Activated naive CD8-positive, alpha-beta T cell (primary cell): Measurements from ENCODE around the gene UPK3B.
"Not testable (repeated sequence)": the region's sequence is repeated elsewhere in the genome, so short reads cannot be mapped to it uniquely, and the experiment has no call there.

ENCODE experiments used
- H3K27ac Mint-ChIP-seq: one replicate; pipeline ENCODE4 v1.8.0; 2021; ENCODE audit warnings: mixed read lengths
- H3K27me3 Mint-ChIP-seq: one replicate; pipeline ENCODE4 v1.8.0; 2021; ENCODE audit warnings: mixed read lengths
- H3K36me3 Mint-ChIP-seq: one replicate; pipeline ENCODE4 v1.8.0; 2021; ENCODE audit warnings: mixed read lengths
- H3K4me1 Mint-ChIP-seq: one replicate; pipeline ENCODE4 v1.8.0; 2021; ENCODE audit warnings: low read depth, mixed read lengths
- H3K4me3 Mint-ChIP-seq: one replicate; pipeline ENCODE4 v1.8.0; 2021; ENCODE audit warnings: mild to moderate bottlenecking, mixed read lengths
- H3K9me3 Mint-ChIP-seq: one replicate; pipeline ENCODE4 v1.8.0; 2021; ENCODE audit warnings: low read depth, mixed read lengths

Gene UPK3B

DNA sequence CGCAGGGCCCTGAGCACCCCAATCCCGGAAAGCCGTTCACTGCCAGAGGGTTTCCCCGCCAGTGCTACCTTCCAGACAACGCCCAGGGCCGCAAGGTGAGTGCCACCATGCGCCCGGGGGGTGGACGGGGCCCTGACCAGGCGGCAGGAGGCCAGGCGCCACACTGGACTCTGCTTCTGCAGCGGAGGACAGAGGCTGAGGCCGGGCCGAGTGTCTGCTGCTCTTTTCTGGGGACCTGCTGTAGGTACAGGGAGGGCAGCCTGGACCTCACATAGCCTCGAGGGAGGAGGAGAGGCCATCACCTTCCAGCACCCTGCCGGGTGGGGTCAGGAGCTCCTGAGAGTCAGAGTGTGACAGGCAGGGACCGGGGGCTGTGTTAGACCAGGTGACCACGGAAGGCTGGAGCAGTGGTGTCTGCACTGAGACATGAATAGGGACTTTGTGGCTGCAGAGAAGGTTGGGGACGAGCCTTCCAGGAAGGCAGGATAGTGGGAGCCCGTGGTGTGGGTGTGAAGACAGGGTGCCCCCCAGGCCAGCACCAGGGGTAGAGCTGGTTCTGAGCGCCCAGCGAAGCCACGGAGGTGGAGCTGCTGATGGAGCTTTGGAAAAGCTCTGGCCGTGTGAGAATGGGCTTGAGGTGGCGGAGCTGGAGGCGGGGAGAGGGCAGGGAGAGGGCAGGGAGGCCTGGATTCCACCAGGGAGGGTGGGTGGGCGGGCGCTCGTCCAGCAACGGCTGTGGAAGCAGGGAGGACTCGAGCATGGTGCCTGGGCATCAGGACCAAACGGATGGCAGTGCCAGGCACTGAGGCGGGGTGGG is 5.8 kb upstream of the UPK3B start:
- H3K4me1 Mint-ChIP-seq, H3K4me3 Mint-ChIP-seq, H3K27me3 Mint-ChIP-seq, H3K9me3 Mint-ChIP-seq, H3K27ac Mint-ChIP-seq, H3K36me3 Mint-ChIP-seq: not testable (repeated sequence)

DNA sequence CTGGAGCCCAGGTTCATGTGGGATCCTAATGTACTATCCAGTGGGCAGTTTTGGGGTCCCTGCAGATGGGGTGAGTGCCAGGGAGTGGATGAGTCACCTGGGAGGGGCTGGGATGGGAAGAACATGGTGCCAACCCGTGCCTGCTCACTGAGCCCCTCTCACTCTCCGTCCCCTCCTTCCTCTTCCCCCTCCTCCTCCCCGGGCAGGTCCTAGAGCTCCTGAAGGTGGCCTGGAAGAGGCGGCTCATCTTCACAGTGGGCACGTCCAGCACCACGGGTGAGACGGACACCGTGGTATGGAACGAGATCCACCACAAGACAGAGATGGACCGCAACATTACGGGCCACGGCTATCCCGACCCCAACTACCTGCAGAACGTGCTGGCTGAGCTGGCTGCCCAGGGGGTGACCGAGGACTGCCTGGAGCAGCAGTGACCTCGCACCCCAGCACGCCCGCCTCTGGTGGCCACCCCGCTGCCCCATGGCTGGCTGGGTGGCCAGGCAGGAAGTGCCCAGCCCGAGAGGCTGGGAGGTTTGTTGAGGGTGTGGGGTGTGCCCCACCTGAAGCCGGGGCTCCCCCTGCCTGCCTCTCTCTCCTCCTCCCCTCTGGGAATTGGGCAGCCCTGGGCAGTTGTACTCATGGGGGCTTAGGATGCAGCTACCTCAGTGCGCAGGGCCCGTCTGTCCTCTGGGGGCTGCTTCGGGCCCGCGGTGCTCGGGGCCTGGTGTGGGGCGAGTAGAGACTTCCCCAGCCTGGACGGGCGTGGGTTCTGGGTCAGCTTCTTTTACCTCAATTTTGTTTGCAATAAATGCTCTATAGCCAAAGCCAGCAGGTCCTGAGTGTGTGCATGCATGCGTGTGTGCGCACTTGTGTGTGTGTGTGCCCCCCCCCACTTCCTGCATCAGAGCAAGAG is 4.9 kb upstream of the UPK3B start:
- H3K9me3 Mint-ChIP-seq, result no peaks in the 10 kb centered on the region
- no peak overlapping the region for H3K27ac Mint-ChIP-seq
- H3K27me3 Mint-ChIP-seq, result no peaks in the 10 kb centered on the region
- H3K4me3 Mint-ChIP-seq, result no peak overlapping the region
- peaks cover 3% of the 10 kb centered on the region for H3K4me1 Mint-ChIP-seq
- peaks cover 2% of the 10 kb centered on the region for H3K36me3 Mint-ChIP-seq

DNA sequence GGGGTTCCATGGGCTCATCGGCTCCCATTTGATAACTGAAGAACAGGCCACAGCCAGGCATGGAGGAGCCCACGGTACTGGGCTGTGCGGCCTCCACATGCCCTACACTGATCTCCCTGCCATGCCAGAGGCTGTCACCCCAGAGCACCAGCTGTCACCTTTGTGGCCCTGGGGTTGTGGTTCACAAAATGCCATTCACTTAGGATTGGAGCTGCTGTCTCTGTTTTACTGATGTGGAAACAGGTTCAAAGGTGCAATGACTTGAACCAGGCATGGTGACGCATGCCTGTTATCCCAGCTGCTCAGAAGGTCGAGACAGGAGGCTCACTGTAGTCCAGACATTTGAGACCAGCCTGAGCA is 4.3 kb upstream of the UPK3B start:
- Mint-ChIP-seq H3K27me3 (no peaks in the 10 kb centered on the region), H3K9me3 (no peaks in the 10 kb centered on the region), H3K36me3 (peaks cover 2% of the 10 kb centered on the region), H3K4me3 (no peak overlapping the region), H3K4me1 (peaks cover 3% of the 10 kb centered on the region), H3K27ac (no peak overlapping the region)

DNA sequence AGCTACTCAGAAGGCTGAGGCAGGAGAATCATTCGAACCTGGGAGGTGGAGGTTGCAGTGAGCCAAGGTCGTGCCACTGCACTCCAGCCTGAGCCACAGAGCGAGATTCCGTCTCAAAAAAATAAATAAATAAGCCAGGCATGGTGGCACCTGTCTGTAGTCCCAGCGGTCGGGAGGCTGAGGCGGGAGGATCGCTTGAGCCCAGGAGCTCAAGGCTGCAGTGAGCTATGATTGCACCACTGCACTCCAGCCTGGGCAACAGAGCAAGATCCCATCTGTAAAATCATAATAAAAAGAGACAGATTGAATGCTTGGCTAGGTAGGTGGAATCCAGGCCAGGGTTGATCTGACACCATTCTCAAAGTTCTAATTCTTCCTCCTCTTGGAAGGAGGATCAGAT is 3.7 kb upstream of the UPK3B start:
- H3K27me3 Mint-ChIP-seq, H3K27ac Mint-ChIP-seq, H3K4me3 Mint-ChIP-seq, H3K36me3 Mint-ChIP-seq, H3K9me3 Mint-ChIP-seq, H3K4me1 Mint-ChIP-seq: not testable (repeated sequence)

DNA sequence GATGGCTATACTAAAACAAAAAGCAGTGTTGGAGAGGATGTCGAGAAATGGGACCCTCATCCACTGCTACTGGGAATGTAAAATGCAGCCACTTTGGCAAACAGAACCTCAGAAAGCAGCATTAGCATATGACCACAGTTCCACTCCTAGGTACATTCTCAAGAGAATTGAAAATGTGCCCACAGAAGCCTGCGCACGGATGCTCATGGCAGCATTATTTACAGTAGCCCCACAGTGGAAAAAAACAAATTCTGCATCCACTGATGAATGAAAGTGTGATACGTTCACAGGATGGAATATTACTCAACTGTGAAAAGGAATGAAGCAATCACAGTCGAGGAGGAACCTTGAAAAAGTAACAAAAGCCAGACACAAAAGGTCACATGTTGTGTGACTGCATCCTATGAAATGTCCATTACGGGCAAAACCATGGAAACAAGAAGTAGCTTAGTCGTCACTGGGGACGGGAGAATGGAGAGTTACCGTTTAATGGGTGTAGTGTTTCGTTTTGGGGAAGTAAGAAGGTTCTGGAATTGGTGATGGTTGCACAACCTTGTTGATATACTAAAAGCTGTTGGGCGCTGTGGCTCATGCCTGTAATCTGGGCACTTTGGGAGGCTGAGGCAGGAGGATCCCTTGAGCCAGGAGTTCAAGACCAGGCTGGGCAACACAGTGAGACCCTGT is 2.5 kb upstream of the UPK3B start:
- H3K27ac Mint-ChIP-seq, result no peak overlapping the region

DNA sequence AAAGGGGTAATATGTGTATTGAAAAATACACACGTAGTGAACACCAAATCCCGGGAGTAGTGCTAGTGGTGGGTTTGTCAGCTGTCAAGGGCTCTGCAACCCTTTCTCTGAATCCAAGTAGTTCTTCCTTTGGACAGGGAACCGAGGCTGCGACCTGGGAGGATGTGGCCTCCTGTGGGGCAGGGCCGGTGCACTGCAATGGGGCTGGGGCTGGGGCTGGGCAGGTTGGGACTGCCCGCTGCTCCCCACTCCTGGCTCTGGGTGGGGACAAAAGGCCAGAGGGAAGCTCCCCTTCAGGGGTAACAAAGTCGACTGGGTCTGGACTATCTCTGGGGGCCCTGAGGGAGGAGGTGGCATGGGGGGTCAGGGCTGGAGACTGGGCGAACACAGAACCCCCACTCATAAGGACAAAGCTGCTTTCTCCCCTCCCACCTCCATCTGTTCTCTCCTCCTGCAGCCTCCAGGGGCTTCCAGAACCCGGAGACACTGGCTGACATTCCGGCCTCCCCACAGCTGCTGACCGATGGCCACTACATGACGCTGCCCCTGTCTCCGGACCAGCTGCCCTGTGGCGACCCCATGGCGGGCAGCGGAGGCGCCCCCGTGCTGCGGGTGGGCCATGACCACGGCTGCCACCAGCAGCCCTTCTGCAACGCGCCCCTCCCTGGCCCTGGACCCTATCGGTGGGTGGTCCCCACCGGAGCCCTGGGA is 1.0 kb downstream of the UPK3B start:
- H3K9me3 Mint-ChIP-seq, H3K4me1 Mint-ChIP-seq, H3K27me3 Mint-ChIP-seq, H3K36me3 Mint-ChIP-seq, H3K27ac Mint-ChIP-seq, H3K4me3 Mint-ChIP-seq: not testable (repeated sequence)

More for the DNA sequence above, 2.5 kb upstream of the UPK3B start:
- Mint-ChIP-seq H3K4me3 (no peak overlapping the region), H3K27me3 (no peaks in the 10 kb centered on the region), H3K4me1 (peaks cover 3% of the 10 kb centered on the region), H3K36me3 (peaks cover 2% of the 10 kb centered on the region), H3K9me3 (no peaks in the 10 kb centered on the region)

DNA sequence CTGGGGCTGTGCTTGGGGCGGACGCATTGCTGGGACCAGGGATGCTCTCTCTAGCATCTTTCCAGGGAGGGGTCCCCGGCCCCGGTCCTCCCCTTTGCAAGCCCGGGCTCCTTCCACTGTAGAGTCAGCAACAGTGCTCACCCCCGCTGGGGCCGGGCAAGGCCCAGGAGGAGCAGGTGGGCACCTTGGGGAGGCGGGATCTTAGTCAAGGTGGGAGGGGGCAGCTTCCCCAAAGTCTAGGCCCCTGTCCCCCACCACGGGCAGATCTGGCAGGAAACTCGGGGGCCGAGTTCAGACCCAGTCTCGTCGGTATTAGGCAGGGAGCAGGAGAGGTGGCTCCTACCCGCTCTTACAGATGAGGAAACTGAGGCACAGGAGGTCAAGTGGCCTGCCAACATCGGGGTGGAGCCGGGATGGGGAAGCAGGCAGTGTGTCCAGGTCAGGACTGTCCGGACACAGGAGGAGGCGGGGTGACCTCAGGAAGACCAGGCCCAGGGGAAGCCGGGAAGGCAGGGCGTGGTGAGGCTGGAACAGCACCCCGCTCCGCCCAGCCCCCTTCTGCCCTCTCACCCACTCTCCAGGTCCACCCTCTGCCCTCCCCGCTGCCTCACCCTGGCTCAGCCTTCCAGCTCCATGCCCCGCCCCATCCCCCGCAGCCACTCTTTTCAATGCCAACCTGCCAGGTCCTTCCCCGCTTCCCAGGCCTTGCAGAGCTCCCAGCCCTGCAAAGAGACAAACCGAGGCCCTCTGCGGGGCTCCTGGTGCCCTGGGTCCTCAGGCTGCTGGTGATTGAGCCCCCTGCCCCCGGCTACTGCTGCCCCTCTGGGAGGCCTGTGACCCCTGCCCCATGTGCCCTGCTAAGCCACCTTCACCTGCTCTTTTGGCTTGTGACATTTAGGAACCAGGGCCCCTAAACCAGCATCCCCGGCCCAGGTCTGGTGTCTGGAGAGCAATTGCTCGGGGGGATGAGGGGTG is 1.8 kb downstream of the UPK3B start:
- not testable (repeated sequence) for H3K36me3 Mint-ChIP-seq, H3K4me3 Mint-ChIP-seq, H3K4me1 Mint-ChIP-seq, H3K27me3 Mint-ChIP-seq, H3K27ac Mint-ChIP-seq, H3K9me3 Mint-ChIP-seq

DNA sequence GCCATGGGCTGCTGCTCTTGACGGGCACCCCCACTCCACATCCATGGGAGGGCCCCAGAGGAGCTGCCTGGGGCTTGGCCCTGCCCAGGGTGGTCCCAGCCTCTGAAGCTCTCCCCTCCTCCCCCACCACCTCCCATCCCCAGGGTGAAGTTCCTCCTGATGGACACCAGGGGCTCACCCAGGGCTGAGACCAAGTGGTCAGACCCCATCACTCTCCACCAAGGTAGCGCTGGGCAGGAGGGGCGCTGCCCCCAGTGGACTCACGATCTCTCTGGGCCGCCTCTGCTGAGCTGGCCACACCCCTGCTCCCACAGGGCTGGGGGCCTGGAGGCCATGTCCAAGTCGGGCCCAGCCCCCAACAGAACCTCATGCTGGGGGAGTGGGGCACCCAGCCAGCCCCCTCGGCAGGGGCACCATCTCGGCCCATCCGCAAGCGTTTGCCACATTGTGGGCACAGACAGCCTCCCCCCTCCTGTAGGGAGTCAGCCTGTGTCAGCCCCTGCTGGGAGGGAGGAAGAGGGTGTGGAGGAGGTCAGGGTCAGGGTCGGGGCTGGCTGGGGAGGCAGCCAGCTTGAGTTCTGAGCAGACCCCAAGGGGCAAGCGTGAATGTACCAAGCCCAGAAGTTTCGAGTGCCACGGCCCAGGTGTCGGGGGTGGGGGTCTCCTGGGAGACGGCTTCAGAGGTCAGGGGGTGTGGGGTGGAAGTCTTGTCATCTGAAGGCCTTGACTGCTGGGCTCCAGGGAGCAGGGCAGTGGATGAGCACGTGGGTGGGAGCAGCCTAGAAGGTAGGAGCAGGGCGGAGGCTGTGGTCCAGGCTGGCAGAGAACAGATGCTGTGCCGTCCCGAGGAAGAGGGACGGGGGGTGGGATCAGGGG is 2.8 kb downstream of the UPK3B start:
- Mint-ChIP-seq H3K4me1 (peaks cover 3% of the 10 kb centered on the region), H3K9me3 (no peaks in the 10 kb centered on the region), H3K27me3 (no peaks in the 10 kb centered on the region), H3K4me3 (no peak overlapping the region), H3K36me3 (no peaks in the 10 kb centered on the region), H3K27ac (no peak overlapping the region)

DNA sequence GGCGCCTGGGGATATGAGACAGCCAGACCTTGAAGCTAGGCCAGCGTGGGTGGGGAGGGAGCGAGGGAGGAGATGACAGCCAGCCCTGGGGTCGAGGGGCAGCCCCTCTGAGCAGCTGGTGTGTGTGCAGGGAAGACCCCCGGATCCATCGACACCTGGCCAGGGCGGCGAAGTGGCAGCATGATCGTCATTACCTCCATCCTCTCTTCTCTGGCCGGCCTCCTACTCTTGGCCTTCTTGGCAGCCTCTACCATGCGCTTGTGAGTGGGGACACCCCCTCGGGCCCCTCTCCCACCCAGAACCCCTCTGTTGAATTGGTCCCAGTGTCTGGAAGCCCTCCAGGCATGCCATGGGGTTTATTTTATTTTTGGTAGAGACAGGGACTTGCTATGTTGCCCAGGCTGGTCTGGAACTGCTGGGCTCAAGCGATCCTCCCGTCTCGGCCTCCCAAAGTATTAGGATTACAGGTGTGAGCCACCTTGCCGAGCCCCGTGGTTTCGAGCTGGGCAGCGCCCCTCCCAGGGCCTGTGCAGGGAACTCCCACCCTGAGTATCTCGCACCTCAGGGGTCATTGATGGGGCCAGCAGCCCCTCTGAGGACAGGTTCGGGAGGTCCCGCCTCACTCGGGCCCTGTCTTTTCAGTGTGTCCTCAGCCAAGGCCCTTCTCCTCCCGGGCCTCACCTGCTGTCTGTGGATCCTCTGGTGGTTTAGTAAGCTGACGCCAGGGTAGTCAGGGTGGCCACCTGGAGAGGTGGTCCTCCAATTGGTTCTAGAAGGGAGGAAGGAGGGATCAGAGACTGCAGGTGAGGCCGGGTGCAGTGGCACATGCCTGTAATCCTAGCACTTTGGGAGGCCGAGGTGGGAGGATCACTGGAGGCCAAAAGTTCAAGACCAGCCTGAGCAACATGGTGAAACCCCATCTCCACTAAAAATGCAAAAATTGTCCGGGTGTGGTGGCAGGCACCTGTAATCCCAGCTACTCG is 3.8 kb downstream of the UPK3B start:
- Mint-ChIP-seq H3K27me3 (no peaks in the 10 kb centered on the region), H3K36me3 (no peaks in the 10 kb centered on the region), H3K4me1 (peaks cover 3% of the 10 kb centered on the region), H3K27ac (no peak overlapping the region), H3K4me3 (no peak overlapping the region), H3K9me3 (no peaks in the 10 kb centered on the region)

DNA sequence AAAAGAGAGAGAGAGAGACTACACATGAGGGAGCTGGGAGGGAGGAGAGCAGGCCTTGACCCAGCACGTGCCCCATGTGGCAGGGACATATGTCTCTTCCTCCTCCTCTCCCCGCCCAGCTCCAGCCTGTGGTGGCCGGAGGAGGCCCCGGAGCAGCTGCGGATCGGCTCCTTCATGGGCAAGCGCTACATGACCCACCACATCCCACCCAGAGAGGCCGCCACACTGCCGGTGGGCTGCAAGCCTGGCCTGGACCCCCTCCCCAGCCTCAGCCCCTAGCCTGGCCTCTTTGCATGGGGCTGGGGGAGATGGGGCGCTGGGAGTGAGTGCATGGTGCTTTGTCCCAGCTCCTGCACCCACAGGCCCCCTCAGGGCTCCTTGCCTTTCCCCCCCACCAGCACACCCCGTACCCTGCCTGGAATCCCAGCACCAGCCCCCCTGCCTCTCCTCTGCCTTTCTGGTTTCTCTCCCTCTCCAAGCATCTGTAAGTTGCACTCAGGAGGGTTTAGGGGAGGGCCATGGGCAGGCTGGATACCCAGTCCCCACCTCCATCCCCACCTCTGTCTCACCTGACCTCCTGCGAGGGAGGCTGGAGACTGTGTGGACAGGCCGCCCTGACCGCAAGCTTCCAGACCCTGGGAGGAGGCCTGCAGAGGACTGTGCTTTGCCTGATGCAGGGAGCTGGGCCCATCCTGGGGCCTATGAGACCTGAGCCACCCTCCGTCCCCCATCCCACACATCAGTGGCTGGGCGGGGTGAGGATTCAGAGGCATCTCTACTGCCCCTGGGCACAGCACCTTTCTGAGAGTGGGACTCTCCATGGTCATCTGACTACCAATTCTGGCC is 4.8 kb downstream of the UPK3B start:
- Mint-ChIP-seq H3K9me3 (no peaks in the 10 kb centered on the region), H3K36me3 (no peaks in the 10 kb centered on the region), H3K4me1 (no peaks in the 10 kb centered on the region), H3K27ac (no peak overlapping the region), H3K27me3 (no peaks in the 10 kb centered on the region), H3K4me3 (no peak overlapping the region)

DNA sequence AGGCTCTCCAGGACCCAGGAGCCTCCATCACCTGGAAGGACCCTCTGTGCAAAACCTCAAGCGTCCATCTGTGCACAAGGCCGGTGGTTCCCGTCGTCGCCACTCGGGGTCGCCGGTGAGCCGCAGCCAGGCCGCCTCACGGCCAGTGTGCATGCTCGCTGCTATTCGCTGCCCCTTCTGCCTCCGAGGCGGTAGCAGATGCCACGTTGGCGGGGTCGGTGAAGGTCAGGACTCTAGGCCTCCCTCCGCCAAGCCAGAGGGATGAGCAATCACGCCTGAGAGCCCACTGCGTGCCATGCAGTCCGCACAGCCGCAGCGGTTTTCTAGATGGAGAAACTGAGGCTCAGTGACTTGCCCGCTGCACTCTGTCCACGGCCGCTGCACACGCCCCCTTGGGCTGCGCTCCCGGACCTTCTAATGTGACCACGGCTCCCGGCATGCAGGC is 5.7 kb downstream of the UPK3B start:
- H3K27me3 Mint-ChIP-seq, result no peaks in the 10 kb centered on the region
- no peaks in the 10 kb centered on the region for H3K9me3 Mint-ChIP-seq
- H3K4me3 Mint-ChIP-seq, result no peak overlapping the region
- H3K4me1 Mint-ChIP-seq, result no peaks in the 10 kb centered on the region
- H3K36me3 Mint-ChIP-seq, result no peaks in the 10 kb centered on the region
- H3K27ac Mint-ChIP-seq, result no peak overlapping the region

DNA sequence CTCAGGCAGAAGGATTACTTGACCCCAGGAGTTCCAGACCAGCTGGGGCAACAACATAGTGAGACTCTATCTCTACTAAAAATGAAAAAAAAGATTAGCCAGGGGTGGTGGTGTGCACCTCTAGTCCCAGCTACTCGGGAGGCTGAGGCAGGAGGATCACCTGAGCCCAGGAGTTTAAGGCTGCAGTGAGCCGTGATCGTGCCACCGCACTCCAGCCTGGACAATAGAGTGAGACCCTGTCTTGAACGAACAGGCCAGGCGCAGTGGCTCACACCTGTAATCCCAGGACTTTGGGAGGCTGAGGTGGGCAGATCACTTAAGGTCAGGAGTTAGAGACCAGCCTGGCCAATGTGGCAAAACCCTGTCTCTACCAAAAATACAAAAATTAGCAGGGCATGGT is 6.6 kb downstream of the UPK3B start:
- H3K4me3 Mint-ChIP-seq, H3K27ac Mint-ChIP-seq, H3K9me3 Mint-ChIP-seq, H3K4me1 Mint-ChIP-seq, H3K36me3 Mint-ChIP-seq, H3K27me3 Mint-ChIP-seq: not testable (repeated sequence)
